Epithelial cell of esophagus (primary cell): Measurements from ENCODE around the gene TCTN2.

Experiments used
- DNase-seq: peaks from one replicate; pipeline ENCODE4 v3.0.0; 2010; ENCODE audit warnings: low read depth
- H3K4me3 ChIP-seq: 2 replicates; pipeline ENCODE4 v1.5.1; 2011; ENCODE audit warnings: mild to moderate bottlenecking, low read length, control low read depth
- TF ChIP-seq, protein P1 (sequence below): IDR thresholded peaks from 2 replicates; pipeline ENCODE4 v1.5.1; 2011; ENCODE audit warnings: low read depth, mild to moderate bottlenecking, low read length, control low read depth, inconsistent platforms; ENCODE audit not compliant: insufficient read depth; ENCODE audit errors: missing control alignments

Gene TCTN2

DNA sequence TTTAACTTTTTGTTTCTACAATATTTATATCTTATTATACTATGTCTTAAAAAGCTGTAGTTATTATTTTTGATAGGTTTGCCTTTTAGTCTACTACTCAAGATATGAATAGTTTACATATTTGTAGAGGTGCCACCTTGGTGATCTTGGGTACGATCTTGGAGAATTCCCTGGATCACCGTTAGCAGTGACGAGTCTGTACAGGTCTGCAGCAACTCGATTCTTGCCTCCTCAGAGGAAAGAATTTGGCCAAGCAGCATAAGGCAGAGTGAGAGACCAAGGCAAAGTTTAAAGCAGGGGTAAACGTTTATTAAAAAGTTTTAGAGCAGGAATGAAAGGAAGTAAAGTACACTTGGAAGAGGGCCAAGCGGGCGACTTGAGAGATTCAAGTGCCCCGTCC is 3.1 kb upstream of the TCTN2 start:
- no peak overlapping the region for H3K4me3 ChIP-seq
- peak; percentile 54 for DNase-seq
- TF ChIP-seq, protein P1, sequence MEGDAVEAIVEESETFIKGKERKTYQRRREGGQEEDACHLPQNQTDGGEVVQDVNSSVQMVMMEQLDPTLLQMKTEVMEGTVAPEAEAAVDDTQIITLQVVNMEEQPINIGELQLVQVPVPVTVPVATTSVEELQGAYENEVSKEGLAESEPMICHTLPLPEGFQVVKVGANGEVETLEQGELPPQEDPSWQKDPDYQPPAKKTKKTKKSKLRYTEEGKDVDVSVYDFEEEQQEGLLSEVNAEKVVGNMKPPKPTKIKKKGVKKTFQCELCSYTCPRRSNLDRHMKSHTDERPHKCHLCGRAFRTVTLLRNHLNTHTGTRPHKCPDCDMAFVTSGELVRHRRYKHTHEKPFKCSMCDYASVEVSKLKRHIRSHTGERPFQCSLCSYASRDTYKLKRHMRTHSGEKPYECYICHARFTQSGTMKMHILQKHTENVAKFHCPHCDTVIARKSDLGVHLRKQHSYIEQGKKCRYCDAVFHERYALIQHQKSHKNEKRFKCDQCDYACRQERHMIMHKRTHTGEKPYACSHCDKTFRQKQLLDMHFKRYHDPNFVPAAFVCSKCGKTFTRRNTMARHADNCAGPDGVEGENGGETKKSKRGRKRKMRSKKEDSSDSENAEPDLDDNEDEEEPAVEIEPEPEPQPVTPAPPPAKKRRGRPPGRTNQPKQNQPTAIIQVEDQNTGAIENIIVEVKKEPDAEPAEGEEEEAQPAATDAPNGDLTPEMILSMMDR, result no peak

DNA sequence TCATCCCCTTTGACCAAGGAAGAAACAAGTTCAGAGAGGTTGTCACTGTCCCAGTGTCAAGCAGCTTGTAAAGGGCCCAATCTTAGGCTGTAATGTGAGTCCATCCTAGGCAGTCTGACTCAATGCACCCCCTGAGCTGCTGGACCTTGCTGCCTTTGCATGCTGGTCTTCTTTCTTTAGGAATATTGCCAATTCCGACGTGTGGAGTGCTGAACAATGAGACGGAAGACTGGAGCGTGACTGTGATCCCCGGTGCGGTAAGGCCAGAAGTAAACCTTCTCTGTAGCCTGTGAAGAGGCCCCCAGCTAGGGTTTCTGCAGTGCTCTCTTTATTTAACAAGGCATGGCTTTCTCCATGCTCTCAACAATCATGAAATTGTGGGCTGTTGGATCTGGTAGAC is 963 bp downstream of the TCTN2 start:
- TF ChIP-seq, protein P1, result no peak

DNA sequence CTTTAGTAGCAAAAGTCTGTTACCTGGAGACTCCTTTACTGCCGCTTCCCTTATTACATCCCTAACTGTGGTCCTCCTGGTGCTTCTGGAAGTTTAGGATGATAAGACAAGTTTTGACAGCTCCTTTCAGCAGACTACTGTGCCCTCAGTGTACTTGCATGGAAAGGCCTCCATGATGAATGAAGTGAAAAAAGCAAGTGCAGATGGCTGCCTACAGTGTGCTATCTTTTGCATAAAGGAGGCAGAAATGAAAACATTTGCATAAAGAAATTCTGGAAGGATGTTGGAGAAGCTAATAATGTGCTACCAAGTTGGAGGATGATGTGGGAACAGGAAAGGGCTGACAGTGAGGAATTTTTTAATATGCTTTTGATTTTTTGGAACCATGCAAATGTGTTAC is 4.5 kb downstream of the TCTN2 start:
- no peak for DNase-seq
- TF ChIP-seq, protein P1, result no peak
- no peak overlapping the region for H3K4me3 ChIP-seq

More for the DNA sequence above, 963 bp downstream of the TCTN2 start:
- peak; percentile 7 for DNase-seq
- H3K4me3 ChIP-seq, result peak overlapping the region; percentile 72

DNA sequence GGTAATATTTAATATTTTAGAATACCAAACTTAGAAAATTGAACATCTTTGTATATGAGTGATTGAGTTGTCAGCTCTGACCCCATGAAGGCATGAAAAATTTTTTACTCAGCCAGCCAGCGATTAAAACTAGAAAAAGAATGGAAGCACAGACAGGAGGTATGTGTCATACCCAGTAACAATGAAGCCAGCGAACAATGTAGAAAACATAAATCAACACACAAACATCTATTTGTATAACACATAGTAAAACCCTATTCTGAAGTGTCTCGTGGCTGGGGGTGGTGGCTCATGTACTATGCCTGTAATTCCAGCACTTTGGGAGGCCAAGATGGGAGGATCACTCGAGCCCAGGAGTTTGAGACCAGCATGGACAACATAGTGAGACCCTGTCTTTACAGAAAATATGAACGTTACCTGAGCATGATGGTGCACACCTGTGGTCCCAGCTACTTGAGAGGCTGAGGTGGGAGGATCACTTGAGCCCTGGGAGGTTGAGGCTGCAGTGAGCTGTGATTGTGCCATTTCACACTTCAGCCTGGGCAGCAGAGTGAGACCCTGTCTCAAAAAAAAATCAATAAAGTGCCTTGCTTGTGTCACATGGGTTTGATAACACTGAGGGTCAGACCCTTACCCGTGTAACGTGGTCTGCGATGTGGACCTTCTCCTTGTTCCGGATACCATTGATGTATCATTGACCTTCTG is 5.9 kb downstream of the TCTN2 start:
- DNase-seq, result no peak
- TF ChIP-seq, protein P1, result no peak
- H3K4me3 ChIP-seq, result no peak overlapping the region

- TF ChIP-seq, protein P1, result no peak
- DNase-seq, result no peak
- H3K4me3 ChIP-seq, result no peak overlapping the region
Observed at GRCh38 chr12:123678981-123679380, 8.1 kb downstream of the TCTN2 start.

DNA sequence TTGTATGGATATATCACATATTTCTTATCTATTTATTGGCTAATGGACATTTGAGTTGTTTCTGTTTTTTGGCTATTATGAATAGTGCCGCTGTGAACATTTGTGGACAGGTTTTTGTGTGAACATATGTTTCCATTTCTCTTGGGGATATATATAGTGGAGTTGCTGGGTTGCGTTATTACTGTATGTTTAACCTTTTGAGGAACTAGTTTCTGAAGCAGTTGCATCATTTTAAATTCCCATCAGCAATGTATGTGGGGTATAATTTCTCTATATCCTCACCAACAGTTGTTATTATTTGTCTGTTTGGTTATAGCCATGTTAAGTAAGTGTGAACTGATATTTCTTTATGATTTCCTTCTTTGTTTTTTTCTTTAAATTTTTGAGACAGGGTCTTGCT is 10.7 kb downstream of the TCTN2 start:
- no peak overlapping the region for H3K4me3 ChIP-seq
- TF ChIP-seq, protein P1, result no peak
- no peak for DNase-seq

DNA sequence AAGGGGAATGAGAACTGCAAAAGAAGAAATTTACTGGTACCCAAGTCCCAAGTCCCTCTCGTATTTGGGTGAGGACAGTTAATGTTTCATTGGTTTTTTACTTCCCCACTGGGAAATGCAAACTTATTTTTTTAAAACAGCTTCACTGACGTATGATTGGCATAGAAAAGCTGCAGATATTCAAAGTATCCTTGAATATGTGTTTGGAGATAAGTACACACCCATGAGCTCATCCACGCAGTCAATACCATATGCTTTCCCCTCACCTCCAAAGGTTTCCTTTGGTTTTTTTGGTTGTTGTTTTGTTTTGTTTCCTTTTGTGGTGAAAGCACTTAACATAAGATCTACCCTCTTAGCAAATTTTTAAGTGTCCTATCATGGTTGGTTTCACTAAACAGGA is 13.1 kb downstream of the TCTN2 start:
- H3K4me3 ChIP-seq, result no peak overlapping the region
- no peak for DNase-seq
- TF ChIP-seq, protein P1, result no peak
